ENCODE data around the gene GOT1.

The GOT1 gene

GRCh38 chr10:99353182-99353581, 77.2 kb downstream of the GOT1 start:
- Histone ChIP-seq H3K36me3 (ENCODE audit: control insufficient read depth, insufficient read depth, low read length) (no peaks in the 10 kb centered on the region), H3K4me2 (ENCODE audit: low read length) (no peak overlapping the region), H3K4me1 (no peaks in the 10 kb centered on the region), H2AFZ (no peak overlapping the region), H3K27ac (no peak overlapping the region), H3K9me3 (ENCODE audit: control insufficient read depth, low read length) (no peaks in the 10 kb centered on the region), H3K79me2 (no peaks in the 10 kb centered on the region), H3K9ac (no peak overlapping the region), H3K27me3 (ENCODE audit: control insufficient read depth, insufficient read depth, low read length) (no peaks in the 10 kb centered on the region), H3K4me3 (ENCODE audit: low read depth, low read length) (no peak overlapping the region)
- no peak for TF ChIP-seq CTCF (IDR thresholded peaks at IDR 0.05)

- no peaks in the 10 kb centered on the region for H3K79me2 ChIP-seq
- no peak overlapping the region for H3K9ac ChIP-seq
- H2AFZ ChIP-seq: no peak overlapping the region
- H3K4me1 ChIP-seq: no peaks in the 10 kb centered on the region
- no peaks in the 10 kb centered on the region for H3K27me3 ChIP-seq (ENCODE audit: control insufficient read depth, insufficient read depth, low read length)
- no peak overlapping the region for H3K27ac ChIP-seq
- H3K4me2 ChIP-seq (ENCODE audit: low read length): no peak overlapping the region
- H3K9me3 ChIP-seq (ENCODE audit: control insufficient read depth, low read length): no peaks in the 10 kb centered on the region
- no peak overlapping the region for H3K4me3 ChIP-seq (ENCODE audit: low read depth, low read length)
- TF ChIP-seq CTCF (IDR thresholded peaks at IDR 0.05): no peak
- no peaks in the 10 kb centered on the region for H3K36me3 ChIP-seq (ENCODE audit: control insufficient read depth, insufficient read depth, low read length)
Observed at GRCh38 chr10:99347672-99348071, 82.8 kb downstream of the GOT1 start.

All from parathyroid adenoma (tissue), 2 donors.